Measurements from ENCODE around the gene SLC5A4.

The SLC5A4 gene

DNA sequence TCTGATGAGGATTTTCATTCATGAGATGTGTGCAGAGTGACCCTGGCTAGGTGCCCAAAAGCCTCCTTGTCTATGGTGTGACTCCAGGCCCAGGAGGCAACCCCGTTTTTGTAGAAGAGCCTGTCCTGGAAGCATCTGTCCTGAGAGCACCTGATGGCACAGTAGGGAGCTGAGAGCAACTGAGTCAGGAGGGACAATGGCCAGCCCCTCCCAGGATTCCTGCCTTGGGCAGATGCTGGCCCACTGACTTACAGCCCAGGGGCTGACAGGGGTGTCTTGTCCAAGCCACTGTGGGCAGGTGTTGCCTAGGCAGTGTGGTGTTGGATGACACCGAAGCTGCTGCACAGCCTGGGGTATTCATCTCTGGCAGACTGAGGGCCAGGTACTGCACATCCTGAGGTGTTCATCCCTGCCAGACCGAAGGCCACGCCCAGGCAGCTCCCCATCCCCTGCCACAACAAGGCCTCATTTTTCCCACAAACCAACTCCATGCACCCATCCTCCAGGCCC, 47.1 kb downstream of the SLC5A4 start:
- Histone ChIP-seq H3K9me3 (no peaks in the 10 kb centered on the region), H3K27ac (no peak overlapping the region), H3K4me3 (no peak overlapping the region), H3K27me3 (peaks cover 7% of the 10 kb centered on the region), H3K4me2 (no peak overlapping the region), H3K36me3 (no peaks in the 10 kb centered on the region), H4K20me1 (no peaks in the 10 kb centered on the region), H3K4me1 (peaks cover 12% of the 10 kb centered on the region), H3K9ac (no peak overlapping the region)
- TF ChIP-seq Cebpa-rat (IDR thresholded peaks at IDR 0.05) = no peak

DNA sequence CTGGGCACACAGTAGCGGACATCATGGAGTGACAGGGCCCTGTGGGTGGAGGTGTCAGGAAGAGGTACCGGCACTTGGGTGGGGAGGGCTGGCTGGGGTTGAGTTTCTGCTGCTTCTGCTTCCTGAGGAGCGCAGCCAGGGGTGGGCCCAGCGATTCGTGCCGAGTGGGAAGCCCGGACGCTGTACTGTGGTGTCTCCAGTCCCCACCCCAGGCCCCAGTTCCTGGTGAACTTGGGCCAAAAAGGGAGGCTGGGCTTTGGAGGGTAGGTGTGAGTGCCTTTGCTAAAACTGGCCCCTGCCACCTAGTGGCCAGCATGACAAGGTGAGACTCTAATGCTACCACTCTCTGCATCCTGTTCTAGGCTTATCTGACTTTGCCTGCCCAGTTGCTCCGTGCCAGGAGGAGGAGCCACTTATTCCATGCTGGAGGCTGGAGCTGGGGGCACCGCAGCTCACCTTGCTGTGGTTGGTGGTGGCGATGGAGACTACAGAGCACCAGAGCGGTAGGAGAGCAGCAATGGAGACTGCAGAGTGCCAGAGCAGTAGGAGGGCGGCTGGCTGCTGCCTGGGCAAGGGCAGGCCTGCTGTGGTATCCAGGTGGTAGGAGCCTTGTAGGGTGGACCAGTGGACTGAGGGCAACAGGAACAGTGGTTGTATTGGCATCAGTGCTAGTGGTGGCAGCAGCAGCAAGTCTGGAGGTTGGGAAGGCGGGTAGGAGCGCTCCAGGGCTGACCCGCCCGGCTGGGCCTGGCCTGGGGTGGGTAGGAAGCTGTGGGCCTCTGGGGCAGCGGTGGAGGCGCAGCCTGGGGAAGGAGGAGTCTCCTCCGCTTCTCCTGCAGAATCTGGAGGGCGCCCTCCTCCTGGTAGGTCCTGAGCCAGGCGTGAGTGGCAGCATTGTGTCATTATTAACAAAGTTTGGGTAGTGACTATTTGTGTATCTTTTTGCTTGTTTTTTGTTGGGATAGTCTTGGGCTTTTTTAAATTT, 48.1 kb downstream of the SLC5A4 start:
- no peaks in the 10 kb centered on the region for H3K36me3 ChIP-seq
- TF ChIP-seq Cebpa-rat (IDR thresholded peaks at IDR 0.05) = no peak
- H3K9me3 ChIP-seq = no peaks in the 10 kb centered on the region
- no peak overlapping the region for H3K4me3 ChIP-seq
- no peaks in the 10 kb centered on the region for H4K20me1 ChIP-seq
- H3K9ac ChIP-seq = no peak overlapping the region
- no peak overlapping the region for H3K4me2 ChIP-seq
- peaks cover 16% of the 10 kb centered on the region for H3K27me3 ChIP-seq
- no peak overlapping the region for H3K27ac ChIP-seq
- H3K4me1 ChIP-seq = peaks cover 12% of the 10 kb centered on the region

DNA sequence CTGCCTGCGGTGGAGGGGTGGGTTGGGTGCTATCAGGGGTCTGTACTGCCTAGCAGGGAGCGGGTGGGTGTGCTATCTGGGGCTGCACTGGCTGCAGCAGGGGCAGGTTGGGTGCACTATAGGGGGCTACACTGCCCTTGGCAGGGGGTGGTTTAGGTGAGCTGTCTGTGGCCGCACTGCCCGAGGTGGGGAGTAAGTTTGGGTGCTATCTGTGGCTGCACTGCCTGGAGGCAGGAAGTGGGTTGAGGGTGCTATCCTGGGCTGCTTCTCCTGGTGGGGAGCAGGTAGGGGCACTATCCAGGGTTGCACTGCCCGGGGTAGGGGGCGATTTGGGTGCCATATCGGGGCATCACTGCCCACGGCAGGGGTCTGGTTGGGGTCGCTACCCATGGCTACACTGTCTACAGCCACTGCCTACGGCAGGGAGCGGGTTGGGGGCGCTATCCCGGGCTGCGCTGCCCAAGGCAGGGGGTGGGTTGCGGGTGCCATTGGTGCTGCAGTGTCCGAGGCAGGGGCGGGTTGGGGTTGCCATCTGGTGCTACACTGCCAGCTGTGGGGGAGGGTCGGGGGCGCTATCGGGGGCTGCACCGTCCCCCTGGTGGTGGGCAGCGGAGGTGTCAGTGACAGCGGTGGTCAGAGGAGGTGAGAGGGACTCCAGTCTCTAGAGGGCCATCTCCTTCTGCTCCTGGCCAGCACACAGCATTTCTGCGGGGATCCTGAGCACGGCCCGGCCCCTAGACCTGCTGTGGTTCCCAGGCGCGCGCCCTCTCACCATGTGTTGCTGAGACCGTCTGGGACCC, 49.0 kb downstream of the SLC5A4 start:
- Histone ChIP-seq H3K27ac (no peak overlapping the region), H3K9ac (no peak overlapping the region), H3K4me2 (no peak overlapping the region), H3K4me1 (peaks cover 6% of the 10 kb centered on the region; the same call in 1 of the 2 replicates), H3K27me3 (peaks cover 18% of the 10 kb centered on the region), H4K20me1 (no peaks in the 10 kb centered on the region), H3K36me3 (no peaks in the 10 kb centered on the region), H3K4me3 (no peak overlapping the region), H3K9me3 (no peaks in the 10 kb centered on the region)
- no peak for TF ChIP-seq Cebpa-rat (IDR thresholded peaks at IDR 0.05)

DNA sequence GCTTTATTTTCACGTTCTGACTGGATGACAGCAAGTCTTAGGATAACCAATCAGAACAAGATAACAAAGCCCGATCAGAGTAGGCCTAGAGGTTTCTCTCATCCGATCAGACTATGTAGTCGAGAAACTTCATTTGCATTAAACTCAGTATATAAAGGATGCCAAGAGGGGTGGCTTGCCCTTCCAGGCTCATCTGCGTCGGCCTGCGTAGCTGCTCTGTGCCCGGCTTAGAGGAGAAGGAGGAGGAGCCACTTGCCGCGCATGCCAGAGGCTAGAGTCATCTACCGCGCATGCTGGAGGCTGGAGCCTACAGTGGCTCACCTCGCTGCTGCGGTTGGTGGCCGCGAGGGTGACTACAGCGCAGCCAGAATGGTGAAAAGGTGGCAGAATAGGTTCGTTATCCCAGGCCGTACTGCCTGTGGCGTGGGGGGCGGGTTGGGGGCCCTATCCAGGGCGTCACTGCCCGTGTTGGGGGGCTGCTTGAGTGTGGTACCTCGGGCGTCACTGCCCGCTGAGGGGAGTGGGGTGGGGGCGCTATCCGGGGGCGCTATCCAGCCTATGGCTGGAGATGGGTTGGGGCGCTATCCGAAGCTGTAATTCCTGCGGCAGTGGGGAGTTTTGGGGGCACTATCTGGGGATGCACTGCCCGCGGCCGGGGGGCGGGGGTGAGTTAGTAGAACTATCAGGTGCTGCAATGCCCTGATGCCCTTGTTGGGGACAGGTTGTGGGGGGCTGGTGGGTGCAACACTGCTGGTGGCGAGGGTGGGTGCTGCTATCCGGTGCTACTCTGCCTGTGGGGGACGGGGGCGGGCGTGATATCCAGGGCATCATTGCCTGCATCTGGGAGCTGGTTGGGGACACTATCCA, 50.1 kb downstream of the SLC5A4 start, which contains the start of gene RFPL2:
Gene RFPL2, minus strand, starts transcription at position 218 of the 867 bp plus-strand sequence. CDS start 2,622 bp downstream, outside the sequence.
- no peaks in the 10 kb centered on the region for H3K36me3 ChIP-seq
- no peak within 1 kb of the TSS for H3K4me3 ChIP-seq
- TF ChIP-seq Cebpa-rat (IDR thresholded peaks at IDR 0.05) = no peak
- H3K4me2 ChIP-seq = no peak within 1 kb of the TSS
- H4K20me1 ChIP-seq = no peaks in the 10 kb centered on the region
- H3K9me3 ChIP-seq = no peaks in the 10 kb centered on the region
- peaks cover 6% of the 10 kb centered on the region; the same call in 1 of the 2 replicates for H3K4me1 ChIP-seq
- no peak within 1 kb of the TSS for H3K9ac ChIP-seq
- peaks cover 18% of the 10 kb centered on the region for H3K27me3 ChIP-seq
- no peak within 1 kb of the TSS for H3K27ac ChIP-seq

DNA sequence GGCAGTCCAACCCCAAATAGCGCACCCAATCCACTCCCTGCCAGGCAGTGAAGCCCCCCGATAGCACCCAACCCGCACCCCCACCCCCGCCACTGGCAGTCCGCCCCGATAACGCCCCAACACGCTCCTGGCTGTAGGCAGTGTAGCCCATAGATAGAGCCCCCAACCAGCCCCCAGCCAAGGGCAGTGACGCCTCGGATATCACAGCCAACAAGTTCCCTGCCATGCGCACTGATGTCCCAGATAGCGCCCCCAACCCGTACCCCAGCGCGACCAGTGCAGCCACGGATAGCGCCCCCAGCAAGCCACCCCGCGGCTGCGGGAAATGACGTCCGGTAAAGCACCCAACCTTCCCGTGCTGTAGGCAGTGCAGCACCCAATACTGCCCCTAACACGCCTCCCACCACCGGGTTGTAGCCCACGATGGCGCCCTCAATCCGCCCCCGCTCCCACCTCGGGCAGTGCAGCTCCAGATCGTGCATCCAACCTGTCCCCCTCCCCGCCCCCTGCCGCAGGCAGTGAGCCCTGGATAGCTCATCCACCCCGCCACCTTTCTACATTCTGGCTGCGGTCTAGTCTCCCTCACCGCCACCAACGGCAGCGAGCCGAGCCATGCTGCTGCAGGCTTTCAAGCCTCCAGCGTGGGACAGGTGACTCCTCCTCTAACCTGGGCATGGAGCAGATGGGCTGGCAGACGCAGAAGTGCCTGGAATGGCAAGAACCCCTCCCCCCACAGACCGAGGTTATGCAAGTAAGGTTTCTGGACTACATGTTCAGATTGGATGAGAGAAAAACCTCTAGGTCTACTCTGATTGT, 50.9 kb downstream of the SLC5A4 start:
- no peak overlapping the region for H3K27ac ChIP-seq
- H3K36me3 ChIP-seq = no peaks in the 10 kb centered on the region
- H3K27me3 ChIP-seq = peaks cover 18% of the 10 kb centered on the region
- H3K4me2 ChIP-seq = no peak overlapping the region
- no peak overlapping the region for H3K4me3 ChIP-seq
- H4K20me1 ChIP-seq = no peaks in the 10 kb centered on the region
- H3K4me1 ChIP-seq = peaks cover 6% of the 10 kb centered on the region; the same call in 1 of the 2 replicates
- no peak overlapping the region for H3K9ac ChIP-seq
- H3K9me3 ChIP-seq = no peaks in the 10 kb centered on the region
- no peak for TF ChIP-seq Cebpa-rat (IDR thresholded peaks at IDR 0.05)

DNA sequence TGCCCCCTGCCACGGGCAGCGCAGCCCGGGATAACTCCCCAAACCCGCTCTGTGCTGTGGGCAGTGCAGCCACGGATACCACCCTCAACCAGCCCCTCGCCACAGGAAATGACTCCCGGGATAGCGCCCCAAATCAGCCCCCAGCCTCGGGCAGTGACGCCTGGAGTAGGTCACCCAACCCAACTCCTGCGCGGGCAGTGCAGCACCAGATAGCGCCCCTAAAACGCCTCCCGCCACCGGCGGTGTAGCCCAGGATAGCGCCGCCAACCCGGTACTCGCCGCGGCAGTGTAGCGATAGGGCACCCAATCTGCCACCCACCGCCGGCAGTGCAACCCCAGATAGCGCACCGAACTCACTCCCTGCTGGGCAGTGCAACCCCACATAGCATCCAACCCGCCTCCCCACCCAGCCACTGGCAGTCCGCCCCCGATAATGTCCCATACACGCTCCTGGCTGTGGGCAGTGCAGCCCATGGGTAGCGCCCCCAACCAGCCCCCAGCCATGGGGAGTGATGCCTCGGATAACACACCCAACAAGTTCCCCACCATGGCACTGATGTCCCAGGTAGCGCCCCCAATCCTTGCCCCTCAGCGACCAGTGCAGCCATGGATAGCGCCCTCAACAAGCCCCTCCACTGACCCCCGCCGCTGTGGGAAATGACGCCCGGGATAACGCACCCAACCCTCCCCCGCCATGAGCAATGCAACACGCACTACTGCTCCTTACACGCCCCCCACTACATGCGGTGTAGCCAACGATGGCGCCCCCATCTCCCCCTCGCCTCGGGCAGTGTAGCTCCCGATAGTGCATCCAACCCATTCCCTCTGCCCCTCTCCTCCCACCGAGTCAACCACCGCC, 51.7 kb downstream of the SLC5A4 start:
- TF ChIP-seq Cebpa-rat (IDR thresholded peaks at IDR 0.05) = no peak
- H3K27me3 ChIP-seq = peaks cover 18% of the 10 kb centered on the region
- no peak overlapping the region for H3K27ac ChIP-seq
- no peaks in the 10 kb centered on the region for H3K36me3 ChIP-seq
- no peak overlapping the region for H3K4me3 ChIP-seq
- H3K9me3 ChIP-seq = no peaks in the 10 kb centered on the region
- H3K4me2 ChIP-seq = peak overlapping the region; percentile 53
- peaks cover 6% of the 10 kb centered on the region; the same call in 1 of the 2 replicates for H3K4me1 ChIP-seq
- H4K20me1 ChIP-seq = no peaks in the 10 kb centered on the region
- no peak overlapping the region for H3K9ac ChIP-seq

DNA sequence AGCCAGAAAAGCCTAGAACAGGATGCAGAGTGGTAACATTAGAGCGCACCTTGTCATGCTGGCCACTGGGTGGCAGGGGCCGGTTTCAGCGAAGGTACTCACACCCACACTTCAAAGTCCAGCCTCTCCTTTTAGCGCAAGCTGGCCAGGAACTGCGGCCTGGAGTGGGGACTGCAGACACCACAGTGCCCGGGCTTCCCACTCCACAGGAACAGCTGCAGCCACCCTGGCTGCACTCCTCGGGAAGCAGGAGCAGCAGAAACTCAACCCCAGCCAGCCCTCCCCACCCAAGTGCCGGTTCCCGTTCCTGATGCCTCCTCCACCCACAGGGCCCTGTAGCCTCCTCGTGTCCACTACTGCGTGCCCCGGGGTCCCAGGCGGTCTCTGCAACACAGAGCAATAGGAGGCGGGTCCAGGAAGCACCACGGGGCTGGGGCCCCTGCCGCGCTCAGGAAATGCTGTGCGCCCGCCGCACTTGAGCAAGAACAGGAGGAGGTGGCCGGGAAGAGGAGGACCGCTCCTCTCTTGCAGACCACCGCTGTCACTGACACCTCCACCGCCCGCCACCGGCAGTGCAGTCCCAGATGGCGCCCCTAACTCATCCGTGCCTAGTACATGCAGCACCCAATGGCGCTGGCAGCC, 52.5 kb downstream of the SLC5A4 start:
- Histone ChIP-seq H3K4me1 (peaks cover 6% of the 10 kb centered on the region; the same call in 1 of the 2 replicates), H3K27ac (no peak overlapping the region), H3K9ac (no peak overlapping the region), H3K9me3 (no peaks in the 10 kb centered on the region), H4K20me1 (no peaks in the 10 kb centered on the region), H3K4me3 (0 out of 2 replicates have a peak overlapping the region, but pooled peaks have one; percentile 22), H3K4me2 (peak overlapping the region; percentile 53), H3K27me3 (peaks cover 18% of the 10 kb centered on the region), H3K36me3 (no peaks in the 10 kb centered on the region)
- TF ChIP-seq Cebpa-rat (IDR thresholded peaks at IDR 0.05) = no peak

Data from BLaER1 (cell line).